Ovary (tissue), 9 donors: ENCODE measurements around the gene CNDP2. TPM values are rescaled to one million over a fixed set of nuclear protein-coding genes. Genes with fewer than 3 reads are reported as not detected.

ENCODE experiments used
- DNase-seq, 5 donors: peaks; one replicate each; pipeline ENCODE4 v3.0.0-alpha.2; 2019 to 2020
- H3K27ac ChIP-seq, 2 donors: fragments of 200-600 bp; one replicate each; pipeline versions ENCODE4 v1.5.1 to v1.8.0; 2019 to 2022
- H3K27me3 ChIP-seq: fragments of 200-600 bp; one replicate; pipeline ENCODE4 v1.8.0; 2022
- H3K36me3 ChIP-seq: fragments of 200-600 bp; sonication (generic); one replicate; pipeline ENCODE4 v1.5.1; 2019
- H3K4me1 ChIP-seq: one replicate; pipeline ENCODE4 v1.8.1; 2013; ENCODE audit warnings: mild to moderate bottlenecking, moderate library complexity; ENCODE audit not compliant: insufficient read depth
- H3K4me3 ChIP-seq: fragments of 200-600 bp; sonication (generic); one replicate; pipeline ENCODE4 v1.5.1; 2017
- H3K9me3 ChIP-seq, 2 donors: fragments of 200-600 bp in 1 of 2; sonication (generic) in 1 of 2; one replicate each; pipeline versions ENCODE4 v1.5.1 to v1.8.1; 2013 to 2019; ENCODE audit warnings: mild to moderate bottlenecking in 1 of 2, moderate library complexity in 1 of 2
- EP300 ChIP-seq: sonication (generic); formaldehyde crosslinking; IDR thresholded peaks from one replicate; pipeline ENCODE4 v1.6.1; 2017; ENCODE audit warnings: antibody characterized with exemption
- POLR2A ChIP-seq: fragments of 450-650 bp; IDR thresholded peaks from one replicate; pipeline ENCODE4 v1.6.1; 2017; ENCODE audit warnings: antibody characterized with exemption, mild to moderate bottlenecking, moderate library complexity
- WGBS, 3 donors: extraction: QIAGEN DNeasy Blood & Tissue Kit in 1 of 3; methylation state at CpG; one replicate each; pipeline versions ENCODE4 v1.1.5 to v1.1.7; 2013 to 2017; 5-methylcytosine and 5-hydroxymethylcytosine counted together
- intact Hi-C, 4 donors: fragments of 100-400 bp; cut with DNase I; formaldehyde crosslinking; loops; one replicate each; pipeline versions ENCODE4 v1.11.0 to v1.15.1; 2022 to 2023
- polyA plus RNA-seq, 2 donors: library from polyadenylated mRNA; stranded (reverse); fragments of 200-250 nt in 1 of 2; fragments of 350-450 nt in 1 of 2; fragmentation: Illumina TruSeq in 1 of 2; extraction: RNeasy Lipid Tissue Mini Kit (QIAGEN cat#74804) in 1 of 2; gene quantifications; one replicate each; pipeline ENCODE4 v1.2.3, GENCODE V29; 2013 to 2014
- total RNA-seq, 7 donors: library from RNA; depleted of rRNA in 2 of 7; stranded (reverse); fragments of >200 nt in 2 of 7; fragmentation: NEBNext Ultra II Directional in 3 of 7; extraction: Animal tissue kit (Norgen Biotek cat#: 25700) in 3 of 7; gene quantifications; one replicate each; pipeline versions ENCODE4 v1.1.0 to v1.2.4, GENCODE V29; 2016 to 2023
- TF ChIP-seq, protein P1 (sequence below), 3 donors: fragments of 450-650 bp in 2 of 3; fragments of 200-600 bp in 1 of 3; IDR thresholded peaks; one replicate each; pipeline versions ENCODE4 v1.5.1 to v1.8.0; 2016 to 2022; ENCODE audit warnings: antibody characterized with exemption in 3 of 3, mild to moderate bottlenecking in 1 of 3
- donor health status: DM: no; HTN: no; CAD: no; lungs with moderate emphysema.
- donor health status: DM: no; HTN: no; CAD: no.
- donor health status: Bipolar disorder and iron deficiency.
- donor health status: DM: yes; HTN: yes; CAD: no.
- donor health status: DM: no; HTN: no; CAD: no.
- donor health status: DM: yes; HTN: yes; CAD: no.

CNDP2 gene
- total and polyA plus RNA-seq, 9 donors = 28.1 to 119 (median 91.7) TPM

DNA sequence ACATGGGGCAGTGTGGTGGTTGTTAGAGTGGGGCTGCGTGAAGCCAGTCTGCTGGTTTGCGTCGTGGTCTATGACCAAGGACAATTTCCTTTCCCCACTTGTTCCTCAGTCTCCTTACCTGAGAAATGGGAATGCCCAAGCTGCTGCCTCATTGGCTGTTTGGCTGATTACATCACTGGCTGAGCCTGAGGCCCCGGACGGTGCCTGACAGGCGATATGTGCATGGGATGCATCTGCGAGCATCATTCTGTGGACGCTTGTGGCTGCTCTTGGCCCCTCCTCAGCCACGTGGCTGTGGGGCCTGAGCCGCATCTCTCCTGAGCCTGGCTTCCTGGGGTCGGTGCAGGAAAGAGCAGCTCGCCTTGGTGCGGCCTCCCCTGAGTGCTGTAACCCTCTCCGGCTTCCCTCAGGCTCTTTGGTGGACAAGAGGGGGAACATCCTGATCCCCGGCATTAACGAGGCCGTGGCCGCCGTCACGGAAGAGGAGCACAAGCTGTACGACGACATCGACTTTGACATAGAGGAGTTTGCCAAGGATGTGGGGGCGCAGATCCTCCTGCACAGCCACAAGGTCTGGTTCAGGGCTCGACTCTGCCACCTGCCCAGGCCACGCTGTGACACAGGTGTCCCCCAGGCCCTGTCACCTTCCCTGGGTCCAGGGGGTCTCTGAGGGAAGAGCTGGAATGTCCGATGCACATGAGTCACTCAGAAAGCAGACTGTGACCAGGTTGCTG is 17.2 kb downstream of the CNDP2 start:
- 86 to 93% (median 88%) methylated on average over 27 of the region's 27 CpGs for WGBS, 3 donors

DNA sequence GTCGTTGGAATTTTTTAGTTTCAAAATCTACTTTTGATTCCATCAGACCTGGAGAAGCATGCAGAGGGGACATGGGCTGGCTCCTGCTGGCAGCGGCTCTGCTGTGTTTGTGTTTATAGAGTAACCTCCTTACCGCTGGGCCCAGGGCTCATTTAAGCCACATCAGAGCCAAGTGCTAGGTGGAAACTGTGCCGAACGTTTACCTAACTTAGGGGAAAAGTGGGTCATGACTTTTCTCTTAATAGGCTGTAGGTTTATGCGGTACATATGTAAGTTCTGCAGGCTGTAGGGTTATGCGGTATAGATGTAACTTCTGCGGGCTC is 17.7 kb downstream of the CNDP2 start:
- 73 to 83% (median 79%) methylated on average over 8 of the region's 8 CpGs for WGBS, 3 donors
- H3K36me3 ChIP-seq = no peaks in the 10 kb centered on the region
- no peak for DNase-seq
- no peaks in the 10 kb centered on the region for H3K9me3 ChIP-seq
- H3K27ac ChIP-seq = no peak overlapping the region
- intact Hi-C loops = no loop called here
- TF ChIP-seq, protein P1, sequence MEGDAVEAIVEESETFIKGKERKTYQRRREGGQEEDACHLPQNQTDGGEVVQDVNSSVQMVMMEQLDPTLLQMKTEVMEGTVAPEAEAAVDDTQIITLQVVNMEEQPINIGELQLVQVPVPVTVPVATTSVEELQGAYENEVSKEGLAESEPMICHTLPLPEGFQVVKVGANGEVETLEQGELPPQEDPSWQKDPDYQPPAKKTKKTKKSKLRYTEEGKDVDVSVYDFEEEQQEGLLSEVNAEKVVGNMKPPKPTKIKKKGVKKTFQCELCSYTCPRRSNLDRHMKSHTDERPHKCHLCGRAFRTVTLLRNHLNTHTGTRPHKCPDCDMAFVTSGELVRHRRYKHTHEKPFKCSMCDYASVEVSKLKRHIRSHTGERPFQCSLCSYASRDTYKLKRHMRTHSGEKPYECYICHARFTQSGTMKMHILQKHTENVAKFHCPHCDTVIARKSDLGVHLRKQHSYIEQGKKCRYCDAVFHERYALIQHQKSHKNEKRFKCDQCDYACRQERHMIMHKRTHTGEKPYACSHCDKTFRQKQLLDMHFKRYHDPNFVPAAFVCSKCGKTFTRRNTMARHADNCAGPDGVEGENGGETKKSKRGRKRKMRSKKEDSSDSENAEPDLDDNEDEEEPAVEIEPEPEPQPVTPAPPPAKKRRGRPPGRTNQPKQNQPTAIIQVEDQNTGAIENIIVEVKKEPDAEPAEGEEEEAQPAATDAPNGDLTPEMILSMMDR (IDR thresholded peaks at IDR 0.05) = no peak
- TF ChIP-seq POLR2A (no peak), EP300 (no peak)
- no peak overlapping the region for H3K4me3 ChIP-seq
- no peaks in the 10 kb centered on the region for H3K27me3 ChIP-seq
- H3K4me1 ChIP-seq = no peaks in the 10 kb centered on the region

More for the DNA sequence above, 17.2 kb downstream of the CNDP2 start:
- H3K27me3 ChIP-seq = no peaks in the 10 kb centered on the region
- H3K4me1 ChIP-seq = no peaks in the 10 kb centered on the region
- H3K9me3 ChIP-seq = no peaks in the 10 kb centered on the region
- TF ChIP-seq EP300 (no peak), POLR2A (no peak)
- TF ChIP-seq, protein P1 (IDR thresholded peaks at IDR 0.05) = no peak
- DNase-seq = no peak
- H3K36me3 ChIP-seq = no peaks in the 10 kb centered on the region
- no peak overlapping the region for H3K27ac ChIP-seq
- intact Hi-C loops = no loop called here
- H3K4me3 ChIP-seq = no peak overlapping the region

- intact Hi-C loops = no loop called here
- Histone ChIP-seq H3K27me3 (no peaks in the 10 kb centered on the region), H3K4me3 (no peak overlapping the region), H3K4me1 (no peaks in the 10 kb centered on the region), H3K9me3 (no peaks in the 10 kb centered on the region), H3K27ac (no peak overlapping the region), H3K36me3 (no peaks in the 10 kb centered on the region)
- WGBS, 3 donors = 87 to 92% (median 91%) methylated on average over 18 of the region's 18 CpGs
- DNase-seq = no peak
- no peak for TF ChIP-seq EP300
- TF ChIP-seq, protein P1 (IDR thresholded peaks at IDR 0.05) = no peak
Measured at GRCh38 chr18:74514860-74515495, 18.8 kb downstream of the CNDP2 start.

- no peak overlapping the region for H3K27ac ChIP-seq
- H3K4me3 ChIP-seq = no peak overlapping the region
- 91 to 94% (median 94%) methylated on average over 10 to 13 of the region's 13 CpGs for WGBS, 3 donors
- no peak for DNase-seq
- H3K9me3 ChIP-seq = no peaks in the 10 kb centered on the region
- intact Hi-C loops = no loop called here
- H3K27me3 ChIP-seq = no peaks in the 10 kb centered on the region
- no peaks in the 10 kb centered on the region for H3K4me1 ChIP-seq
- no peaks in the 10 kb centered on the region for H3K36me3 ChIP-seq
- TF ChIP-seq POLR2A (no peak), EP300 (no peak)
- TF ChIP-seq, protein P1 (IDR thresholded peaks at IDR 0.05) = no peak
Measured at GRCh38 chr18:74515620-74516231, 19.6 kb downstream of the CNDP2 start.
